NCI-H2196 treated with DMSO at 0.1 percent for 48 hours (cell line): ENCODE data around the gene UNC5CL.
"Not testable (repeated sequence)": the region's sequence is repeated elsewhere in the genome, so short reads cannot be mapped to it uniquely, and the experiment has no call there.

Experiments
- DNase-seq: peaks from one replicate; lab custom pipeline; 2025; ENCODE audit not compliant: unreplicated experiment; lab: John Stamatoyannopoulos, UW

Gene UNC5CL

DNA sequence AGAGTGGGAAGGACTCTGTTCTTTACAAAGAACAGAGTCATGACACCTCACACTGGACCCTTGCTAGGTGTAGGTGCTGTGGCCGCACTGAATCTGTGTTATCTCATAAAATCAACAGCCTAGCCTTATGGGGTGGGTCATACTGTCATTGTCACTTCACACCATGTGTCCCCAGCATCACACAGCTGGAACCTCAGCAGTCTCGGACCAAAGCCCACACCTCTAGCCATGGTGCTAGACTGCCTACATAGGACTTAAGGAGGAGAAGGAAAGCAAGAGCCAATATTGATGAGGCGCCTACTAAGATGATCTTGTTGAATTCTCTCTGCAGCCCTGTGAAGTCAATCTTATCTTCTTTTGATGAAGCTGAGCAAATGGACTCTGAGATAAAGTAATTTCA lies 31.0 kb downstream of the UNC5CL start:
- no peak for DNase-seq

DNA sequence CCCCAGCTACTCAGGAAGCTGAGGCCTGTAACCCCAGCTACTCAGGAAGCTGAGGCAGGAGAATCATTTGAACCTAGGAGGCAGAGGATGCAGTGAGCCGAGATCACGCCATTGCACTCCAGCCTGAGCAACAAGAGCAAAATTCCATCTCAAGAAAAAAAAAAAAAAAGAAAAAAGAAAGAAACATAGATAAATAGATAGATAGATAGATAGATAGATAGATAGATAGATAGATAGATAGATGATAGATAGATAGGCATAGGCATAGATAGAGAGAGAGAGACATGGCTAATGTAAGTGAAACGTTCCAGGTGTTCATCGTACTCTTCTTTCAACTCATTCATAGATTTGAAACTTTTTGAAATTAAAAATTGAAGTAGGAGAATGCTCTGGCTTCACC lies 32.0 kb downstream of the UNC5CL start:
- not testable (repeated sequence) for DNase-seq

- DNase-seq: not testable (repeated sequence)
Observed at GRCh38 chr6:41006217-41006616, 32.8 kb downstream of the UNC5CL start.

DNA sequence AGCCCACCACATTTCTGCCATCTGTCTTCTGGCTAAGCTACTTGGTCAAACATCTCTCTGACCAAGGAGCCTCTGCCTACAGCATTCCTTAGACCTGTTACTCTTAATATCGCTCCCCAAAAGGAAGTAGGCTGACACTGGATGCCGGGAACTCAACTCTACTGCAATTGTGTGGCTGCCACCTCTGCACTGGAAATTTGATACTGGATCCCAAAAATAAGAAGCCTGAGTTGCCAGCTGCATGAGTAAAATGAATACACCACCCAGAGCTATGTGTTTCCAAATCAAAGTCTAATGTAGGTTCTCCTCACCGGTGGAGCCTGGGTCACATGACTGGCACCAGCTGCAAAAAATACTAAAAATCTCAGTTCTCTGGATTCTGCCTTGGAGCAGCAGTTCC lies 36.9 kb downstream of the UNC5CL start:
- DNase-seq: no peak

DNA sequence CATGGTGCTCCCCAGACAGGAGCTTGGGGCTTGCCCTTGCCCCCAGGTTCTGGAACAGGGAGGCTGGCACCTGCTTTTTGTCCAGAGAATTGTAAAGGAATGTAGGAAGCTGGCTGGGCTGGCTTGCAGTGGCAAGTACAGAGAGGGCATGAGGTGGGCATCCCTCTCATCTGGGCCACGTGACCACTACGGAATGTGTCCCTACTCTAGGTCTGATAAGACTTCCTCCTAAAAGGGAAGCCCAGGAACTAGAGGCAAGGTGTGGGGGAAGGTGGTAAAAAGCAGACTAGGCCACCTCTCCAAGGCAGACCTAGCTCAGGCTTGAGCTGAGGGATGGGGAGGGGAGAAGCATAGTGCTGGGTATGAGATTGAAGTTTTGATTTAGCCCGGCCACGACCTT lies 38.8 kb downstream of the UNC5CL start:
- no peak for DNase-seq

DNA sequence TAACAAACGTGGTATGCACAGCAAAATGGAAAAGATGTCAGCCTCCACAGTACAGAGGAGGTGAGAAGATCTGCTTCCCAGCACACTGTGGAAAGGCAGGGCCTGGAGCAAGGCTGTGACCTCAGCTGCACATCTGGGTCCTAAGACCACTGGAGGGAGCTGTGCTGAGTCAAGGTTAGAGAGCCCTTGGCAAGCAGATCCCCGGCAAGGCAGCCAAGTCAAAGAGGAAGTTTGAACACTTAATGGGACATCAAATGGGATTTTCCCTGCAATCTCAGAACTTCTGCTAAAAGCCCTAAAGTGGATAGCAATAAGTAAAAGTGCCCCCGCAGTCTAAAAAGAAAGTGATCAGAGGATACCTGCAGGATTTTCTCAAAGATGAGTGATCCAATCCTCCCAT lies 39.5 kb downstream of the UNC5CL start:
- DNase-seq: no peak

DNA sequence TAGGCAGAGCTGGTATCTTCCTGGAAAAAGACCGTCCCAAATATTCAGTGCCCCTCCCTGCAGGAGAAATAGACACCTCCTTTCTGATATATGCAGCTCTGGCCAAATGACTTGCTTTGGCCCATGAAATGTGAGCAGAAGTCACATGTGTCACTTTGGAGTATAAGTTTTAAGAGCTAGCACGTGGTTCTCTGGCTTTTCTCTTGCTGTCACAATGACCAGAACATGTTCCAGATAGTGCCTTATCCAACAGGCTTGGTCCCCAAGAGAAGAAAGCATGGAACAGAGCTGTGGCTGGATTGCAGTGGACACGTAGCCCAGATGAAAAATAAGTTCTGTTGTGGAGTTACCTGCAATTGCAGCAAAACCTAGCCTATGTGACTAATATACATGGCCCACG lies 40.4 kb downstream of the UNC5CL start:
- no peak for DNase-seq

GRCh38 chr6:40997234-40997957 lies 41.6 kb downstream of the UNC5CL start:
- DNase-seq: no peak

GRCh38 chr6:40996591-40997233 lies 42.3 kb downstream of the UNC5CL start:
- DNase-seq: no peak

GRCh38 chr6:40992746-40993145 lies 46.3 kb downstream of the UNC5CL start:
- no peak for DNase-seq

GRCh38 chr6:40990301-40990700 lies 48.7 kb downstream of the UNC5CL start:
- DNase-seq: no peak

GRCh38 chr6:40989204-40990169 lies 49.5 kb downstream of the UNC5CL start:
- no peak for DNase-seq

DNA sequence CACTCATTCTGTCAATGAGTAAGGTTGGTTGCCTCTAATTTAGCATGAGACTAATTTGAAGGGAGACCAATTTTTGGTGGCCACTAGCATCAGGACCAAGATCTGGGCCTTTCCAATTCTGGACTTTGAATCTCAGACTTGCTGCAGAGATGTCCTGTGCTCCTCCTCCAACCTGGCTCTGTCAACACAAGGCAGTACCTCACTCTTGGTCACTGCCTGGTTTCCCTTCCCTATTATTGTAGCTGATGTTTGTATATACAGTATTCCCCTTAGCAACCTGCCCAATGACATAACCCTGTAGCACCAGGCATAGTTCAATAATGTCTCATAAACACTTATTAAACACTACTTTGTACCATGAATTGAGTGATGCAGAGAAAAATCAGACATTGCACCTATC lies 50.4 kb downstream of the UNC5CL start:
- DNase-seq: no peak

GRCh38 chr6:40986921-40987819 lies 51.9 kb downstream of the UNC5CL start:
- DNase-seq: no peak

DNA sequence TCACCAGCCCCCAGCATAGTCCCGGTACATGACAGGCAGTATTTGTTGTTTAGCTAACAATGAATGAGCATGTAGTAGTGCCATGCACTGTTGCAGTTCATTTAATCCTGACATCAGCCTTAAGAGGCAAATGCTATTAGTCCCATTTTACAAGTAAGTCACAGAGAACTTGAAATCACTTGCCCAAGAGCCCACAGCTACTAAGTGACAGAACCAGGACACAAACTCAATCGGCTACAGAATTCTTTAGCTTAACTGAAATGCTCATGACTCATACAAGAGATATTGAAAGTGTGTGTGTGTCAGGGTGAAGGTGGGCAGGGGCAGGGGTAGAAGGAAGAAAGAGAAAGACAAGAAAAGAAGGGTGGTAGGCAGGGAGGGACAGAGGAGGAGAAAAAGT lies 52.7 kb downstream of the UNC5CL start:
- no peak for DNase-seq

- no peak for DNase-seq
Observed at GRCh38 chr6:40983752-40984151, 55.3 kb downstream of the UNC5CL start.

- DNase-seq: no peak
Observed at GRCh38 chr6:40982917-40983316, 56.1 kb downstream of the UNC5CL start.

- no peak for DNase-seq
Observed at GRCh38 chr6:40978687-40979289, 60.2 kb downstream of the UNC5CL start.

- no peak for DNase-seq
Observed at GRCh38 chr6:40977695-40978094, 61.3 kb downstream of the UNC5CL start.

GRCh38 chr6:40977085-40977484 lies 61.9 kb downstream of the UNC5CL start:
- DNase-seq: no peak
